ENCODE data around the gene NCOA1.

GRCh38 chr2:24521162-24521857 is 30.3 kb downstream of the NCOA1 start:
- TF ChIP-seq, protein P1, sequence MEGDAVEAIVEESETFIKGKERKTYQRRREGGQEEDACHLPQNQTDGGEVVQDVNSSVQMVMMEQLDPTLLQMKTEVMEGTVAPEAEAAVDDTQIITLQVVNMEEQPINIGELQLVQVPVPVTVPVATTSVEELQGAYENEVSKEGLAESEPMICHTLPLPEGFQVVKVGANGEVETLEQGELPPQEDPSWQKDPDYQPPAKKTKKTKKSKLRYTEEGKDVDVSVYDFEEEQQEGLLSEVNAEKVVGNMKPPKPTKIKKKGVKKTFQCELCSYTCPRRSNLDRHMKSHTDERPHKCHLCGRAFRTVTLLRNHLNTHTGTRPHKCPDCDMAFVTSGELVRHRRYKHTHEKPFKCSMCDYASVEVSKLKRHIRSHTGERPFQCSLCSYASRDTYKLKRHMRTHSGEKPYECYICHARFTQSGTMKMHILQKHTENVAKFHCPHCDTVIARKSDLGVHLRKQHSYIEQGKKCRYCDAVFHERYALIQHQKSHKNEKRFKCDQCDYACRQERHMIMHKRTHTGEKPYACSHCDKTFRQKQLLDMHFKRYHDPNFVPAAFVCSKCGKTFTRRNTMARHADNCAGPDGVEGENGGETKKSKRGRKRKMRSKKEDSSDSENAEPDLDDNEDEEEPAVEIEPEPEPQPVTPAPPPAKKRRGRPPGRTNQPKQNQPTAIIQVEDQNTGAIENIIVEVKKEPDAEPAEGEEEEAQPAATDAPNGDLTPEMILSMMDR (IDR thresholded peaks at IDR 0.05; ENCODE audit: low read depth, low read length, poor library complexity, severe bottlenecking) = no peak
- no peak for TF ChIP-seq EZH2phosphoT487 (IDR thresholded peaks at IDR 0.05; ENCODE audit: borderline replicate concordance, low read length)
